Mesenteric fat pad (tissue), 1 donor: Measurements from ENCODE around the gene RRN3. TPM values are rescaled to one million over a fixed set of nuclear protein-coding genes. Genes with fewer than 3 reads are reported as not detected.
"Not testable (repeated sequence)": the region's sequence is repeated elsewhere in the genome, so short reads cannot be mapped to it uniquely, and the experiment has no call there.

ENCODE experiments used
- DNase-seq: peaks from one replicate; pipeline ENCODE4 v3.0.0-alpha.2; 2020; ENCODE audit warnings: low spot score
- long read RNA-seq: library from polyadenylated mRNA; unstranded; transcript quantifications from one replicate; pipeline ENCODE4 v2.0.0, GENCODE V29; 2020
- total RNA-seq: library from RNA; stranded (reverse); fragmentation: NEBNext Ultra II Directional; extraction: Animal tissue kit (Norgen Biotek cat#: 25700); gene quantifications from one replicate; pipeline ENCODE4 v1.2.1, GENCODE V29; 2021
- donor health status: DM: yes; HTN: yes; CAD: no.

RRN3 gene, protein sequence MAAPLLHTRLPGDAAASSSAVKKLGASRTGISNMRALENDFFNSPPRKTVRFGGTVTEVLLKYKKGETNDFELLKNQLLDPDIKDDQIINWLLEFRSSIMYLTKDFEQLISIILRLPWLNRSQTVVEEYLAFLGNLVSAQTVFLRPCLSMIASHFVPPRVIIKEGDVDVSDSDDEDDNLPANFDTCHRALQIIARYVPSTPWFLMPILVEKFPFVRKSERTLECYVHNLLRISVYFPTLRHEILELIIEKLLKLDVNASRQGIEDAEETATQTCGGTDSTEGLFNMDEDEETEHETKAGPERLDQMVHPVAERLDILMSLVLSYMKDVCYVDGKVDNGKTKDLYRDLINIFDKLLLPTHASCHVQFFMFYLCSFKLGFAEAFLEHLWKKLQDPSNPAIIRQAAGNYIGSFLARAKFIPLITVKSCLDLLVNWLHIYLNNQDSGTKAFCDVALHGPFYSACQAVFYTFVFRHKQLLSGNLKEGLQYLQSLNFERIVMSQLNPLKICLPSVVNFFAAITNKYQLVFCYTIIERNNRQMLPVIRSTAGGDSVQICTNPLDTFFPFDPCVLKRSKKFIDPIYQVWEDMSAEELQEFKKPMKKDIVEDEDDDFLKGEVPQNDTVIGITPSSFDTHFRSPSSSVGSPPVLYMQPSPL
- 44.9 TPM for total RNA-seq
- long read RNA-seq, transcript RRN3-201 (18 exons, 3,762 nt): major isoform, 10 of 27 reads
- long read RNA-seq, partial matches to known transcripts: 9 of 27 reads
- long read RNA-seq, other reads (novel, unspliced or antisense): 8 of 27 reads

DNA sequence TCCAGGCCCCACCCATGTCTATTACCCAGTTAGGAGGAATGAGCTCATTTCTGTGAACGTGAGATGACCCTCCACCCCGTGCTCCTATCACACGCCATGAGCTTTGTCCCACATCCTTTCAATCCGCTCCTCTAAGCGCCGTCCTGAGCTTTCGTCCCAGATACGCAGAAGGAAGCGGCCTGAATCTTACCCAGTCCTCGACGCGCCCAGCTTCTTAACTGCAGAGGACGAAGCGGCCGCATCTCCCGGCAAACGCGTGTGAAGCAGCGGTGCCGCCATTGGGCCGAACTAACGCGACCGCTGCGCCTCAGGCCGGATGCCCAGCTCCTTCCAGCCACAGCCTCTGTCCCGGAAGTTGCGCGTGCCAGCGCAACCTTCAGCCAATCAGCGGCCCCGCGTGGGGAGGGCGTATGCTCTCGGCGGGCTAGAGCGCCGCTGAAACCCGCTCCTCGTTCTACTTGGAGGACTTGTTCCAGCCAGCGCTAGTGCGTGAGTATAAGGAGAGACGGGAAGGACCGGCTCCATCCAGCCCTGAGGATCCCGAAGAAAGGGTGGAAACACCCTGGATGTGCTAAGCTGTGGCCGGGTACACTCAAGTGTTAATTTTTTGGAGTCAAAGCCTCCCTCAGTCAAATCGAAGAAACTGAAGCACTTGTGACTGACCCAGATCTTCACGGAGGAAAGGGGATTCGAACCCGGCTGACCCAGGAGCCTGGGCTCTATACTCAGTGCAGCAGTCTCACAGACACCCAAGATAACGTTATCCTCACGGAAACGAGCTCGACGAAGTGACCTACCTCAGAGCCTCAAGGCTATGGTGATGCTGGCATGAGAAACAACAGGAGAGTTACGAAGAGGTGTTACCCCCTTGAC is at the start of gene RRN3:
TSS of gene RRN3 (minus strand) at position 318 of the 873 bp plus-strand sequence. CDS start at position 279, 39 bp downstream.
- peak; percentile 97 for DNase-seq

- not testable (repeated sequence) for DNase-seq
Observed at GRCh38 chr16:15143601-15144091, 49.6 kb upstream of the RRN3 start.

GRCh38 chr16:15142891-15143600 is 49.0 kb upstream of the RRN3 start:
- not testable (repeated sequence) for DNase-seq

DNA sequence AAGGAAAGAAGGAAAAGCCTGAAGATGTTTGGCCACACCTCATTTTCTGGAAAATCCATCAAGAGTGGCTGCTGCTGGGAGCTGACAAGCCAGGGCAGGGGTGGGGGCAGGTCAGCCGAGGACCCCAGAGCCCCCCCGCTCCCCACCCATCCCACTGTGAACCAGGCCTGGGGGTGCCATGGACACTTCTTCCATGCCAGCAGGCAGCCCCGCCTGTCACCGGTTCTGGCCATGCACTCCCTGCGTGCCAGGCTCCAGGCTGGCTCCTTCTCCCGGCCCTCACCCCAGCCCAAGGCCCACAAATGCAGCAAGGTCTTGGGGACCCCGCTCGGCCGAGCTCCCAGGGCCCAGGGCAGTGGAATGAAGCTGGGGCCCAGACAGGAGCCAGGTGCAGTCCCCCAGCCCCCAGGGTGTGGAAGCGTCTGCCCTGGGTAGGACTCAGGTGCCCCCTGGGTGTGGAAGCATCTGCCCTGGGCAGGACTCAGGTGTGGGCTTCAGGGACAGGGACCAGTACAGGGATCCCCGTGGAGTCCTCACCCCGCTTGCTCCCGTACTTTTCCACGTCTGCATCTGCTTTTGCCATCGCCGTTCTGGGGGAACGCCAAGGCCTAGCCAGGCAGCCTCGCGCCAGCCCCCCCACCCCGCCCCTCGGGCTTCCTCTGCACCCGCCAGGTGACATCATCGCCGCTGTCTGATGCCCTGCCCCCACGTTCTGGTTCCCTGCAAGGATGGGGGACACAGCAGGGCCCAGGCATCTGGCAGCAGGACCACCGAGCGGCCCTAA is 48.2 kb upstream of the RRN3 start:
- DNase-seq: not testable (repeated sequence)

DNA sequence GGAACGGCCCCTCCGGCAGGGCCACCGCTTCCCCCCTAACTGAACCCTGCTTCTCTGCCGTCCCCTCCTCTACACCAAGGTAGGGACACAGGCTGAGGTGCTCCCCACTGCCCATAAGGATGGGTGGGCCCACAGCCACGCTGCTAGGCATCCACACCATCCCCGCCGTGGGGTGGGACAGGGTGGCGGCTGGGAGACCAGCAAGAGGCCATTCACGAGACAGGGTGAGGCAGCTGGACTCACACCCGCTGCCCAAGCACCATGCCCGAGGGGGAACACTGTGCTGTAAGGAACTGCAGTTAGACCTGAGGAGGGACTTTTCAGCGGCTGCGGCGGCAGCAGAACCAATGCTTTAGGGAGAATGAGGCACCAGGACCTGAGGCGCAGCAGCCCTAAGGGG is 47.5 kb upstream of the RRN3 start:
- no peak for DNase-seq

- not testable (repeated sequence) for DNase-seq
Observed at GRCh38 chr16:15140444-15141365, 46.6 kb upstream of the RRN3 start.

DNA sequence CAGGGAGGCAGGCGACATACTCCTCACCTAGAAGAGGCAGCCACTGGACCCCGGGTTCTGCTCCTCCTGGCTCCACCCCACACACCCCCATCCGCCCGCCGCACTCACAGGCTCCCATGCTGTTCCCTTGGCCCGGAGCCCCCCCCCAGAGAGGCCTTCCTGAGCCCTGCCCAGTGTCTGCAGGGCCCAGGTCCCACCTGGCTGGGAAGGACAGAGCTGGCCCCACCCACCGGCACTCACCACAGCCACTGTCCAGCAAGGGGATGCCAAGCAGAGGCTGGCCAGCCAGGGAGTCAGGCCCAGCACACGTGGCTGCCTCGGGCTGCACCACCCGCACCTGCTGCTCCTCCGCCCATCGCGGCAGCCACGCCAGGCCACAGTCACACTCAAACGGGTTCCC is 43.4 kb upstream of the RRN3 start:
- peak; percentile 16 for DNase-seq

GRCh38 chr16:15135483-15136360 is 41.6 kb upstream of the RRN3 start:
- DNase-seq: peak; percentile 73

DNA sequence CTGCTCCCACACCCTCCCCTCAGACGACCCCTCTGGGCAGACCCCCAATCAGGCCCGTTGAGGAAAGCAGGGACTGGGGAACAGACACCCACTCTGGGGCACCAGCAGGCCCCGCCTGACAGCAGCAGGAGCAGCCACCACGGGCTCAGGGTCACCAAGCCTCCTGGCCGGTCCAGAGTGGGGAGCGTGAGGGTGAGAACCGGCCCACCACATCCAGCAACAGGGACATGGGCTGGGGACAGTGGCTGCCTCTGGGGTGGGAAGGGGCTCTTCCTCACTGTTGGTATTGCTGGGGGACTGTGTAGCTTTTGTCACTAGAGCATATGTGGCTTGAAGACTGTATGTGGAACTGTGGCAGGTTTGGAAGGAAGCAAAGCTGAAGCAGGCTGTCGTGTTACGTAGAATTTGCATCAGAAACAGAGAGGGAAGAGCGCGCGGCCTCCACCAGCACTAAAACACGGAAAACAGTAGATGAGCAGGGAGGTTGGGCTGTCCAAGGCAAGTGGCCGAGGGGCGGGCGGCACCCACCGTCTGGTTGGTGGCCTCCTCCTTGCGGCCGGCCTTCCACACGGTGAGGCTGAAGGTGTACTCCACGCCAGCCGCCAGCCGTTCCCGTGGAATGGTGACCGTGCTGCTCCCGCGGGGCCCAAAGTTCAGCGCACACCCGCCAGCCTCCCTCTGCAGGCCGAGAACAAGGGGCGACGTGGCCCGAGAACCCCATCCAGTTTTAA is 40.8 kb upstream of the RRN3 start:
- peak; percentile 18 for DNase-seq

- not testable (repeated sequence) for DNase-seq
Observed at GRCh38 chr16:15133554-15133953, 39.5 kb upstream of the RRN3 start.

GRCh38 chr16:15132719-15133428 is 38.8 kb upstream of the RRN3 start:
- peak; percentile 53 for DNase-seq

DNA sequence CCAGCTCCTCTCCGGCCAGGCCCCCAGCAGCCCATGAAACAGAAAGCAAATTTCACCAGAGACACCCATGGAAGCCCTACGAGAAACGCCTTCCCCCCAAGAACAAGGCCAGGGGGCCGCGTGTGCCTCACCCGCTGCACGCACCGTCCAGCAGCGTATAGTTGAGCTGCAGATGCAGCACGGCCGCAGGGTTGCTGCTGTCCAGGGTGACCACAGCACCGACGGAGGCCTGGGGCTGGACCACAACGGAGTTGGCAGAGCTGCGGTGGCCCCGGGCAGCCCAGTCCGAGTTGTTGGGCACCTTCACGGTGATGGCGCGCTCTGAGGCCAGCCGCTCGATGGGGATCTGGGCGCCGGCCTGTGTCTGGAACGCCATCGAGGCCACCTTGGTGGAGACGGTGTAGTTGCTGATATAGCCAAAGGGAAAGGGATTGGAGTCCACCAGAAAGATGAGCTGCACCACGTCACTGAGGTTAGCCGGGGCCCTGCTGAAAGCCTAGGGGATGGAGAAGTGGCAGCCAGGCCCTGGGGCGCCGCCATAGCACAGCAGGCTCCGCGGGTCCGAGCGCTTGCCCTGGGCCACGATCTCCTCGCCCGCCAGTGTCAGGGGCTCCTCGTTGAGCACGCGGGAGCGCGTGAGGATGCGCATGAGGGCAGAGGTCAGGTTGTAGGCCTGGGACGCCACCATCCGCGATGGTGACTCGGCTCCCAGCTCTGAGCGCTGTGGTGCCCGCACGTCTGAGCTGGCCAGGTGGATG is 37.0 kb upstream of the RRN3 start:
- peak; percentile 39 for DNase-seq

DNA sequence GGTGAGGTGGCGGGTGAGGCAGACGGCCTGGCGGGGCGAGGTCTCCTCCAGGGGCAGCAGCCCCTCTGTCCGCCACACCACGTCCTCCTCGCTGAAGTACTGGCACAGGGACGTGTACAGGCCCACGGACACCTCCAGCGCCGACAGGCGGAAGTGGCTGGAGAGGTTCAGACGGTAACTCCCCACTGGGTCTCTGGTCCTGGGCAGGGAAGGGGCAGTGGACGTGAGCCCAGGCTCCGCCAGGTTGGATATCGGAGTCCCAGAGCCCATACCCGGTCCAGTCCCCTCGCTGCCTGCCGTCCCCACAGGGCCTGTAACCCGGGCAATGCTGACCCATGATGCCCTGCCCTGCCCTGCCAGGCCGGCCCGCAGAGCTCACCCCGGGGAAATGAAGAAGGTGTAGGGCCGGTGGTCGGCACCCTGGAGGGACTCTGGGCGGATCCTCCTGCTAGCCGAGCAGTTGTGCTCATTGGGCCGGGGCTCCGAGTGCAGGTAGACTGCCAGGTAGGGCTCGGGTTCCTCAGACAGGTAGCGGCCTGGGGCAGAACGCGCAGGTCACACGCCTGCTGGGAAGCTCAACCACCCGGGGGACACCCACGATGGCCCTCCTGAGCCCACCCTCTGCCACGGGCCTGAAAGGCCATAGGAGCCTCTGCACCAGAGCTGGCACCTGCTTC is 36.3 kb upstream of the RRN3 start:
- peak; percentile 76 for DNase-seq

- DNase-seq: peak; percentile 41
Observed at GRCh38 chr16:15127641-15128425, 33.8 kb upstream of the RRN3 start.
